HEK293T (cell line): ENCODE measurements around the gene USP49.

Experiments used
- CTCF ChIA-PET: fragments of 350-600 bp; formaldehyde crosslinking; extraction: SDS; loops from one replicate; lab custom pipeline; 2021; ENCODE audit warnings: antibody characterized with exemption, inconsistent platforms; lab: Yijun Ruan, JAX
- POLR2A ChIA-PET: fragments of 350-600 bp; formaldehyde crosslinking; extraction: SDS; loops from one replicate; lab custom pipeline; 2020; ENCODE audit warnings: antibody characterized with exemption, inconsistent platforms; lab: Yijun Ruan, JAX
- DNase-seq: peaks from one replicate; pipeline ENCODE4 v3.0.0; 2012; ENCODE audit warnings: mixed read lengths; ENCODE audit errors: extremely low spot score
- ARNT ChIP-seq: fragments of 450-650 bp; IDR thresholded peaks from 2 replicates; pipeline ENCODE4 v1.6.1; 2017; ENCODE audit warnings: mild to moderate bottlenecking
- BHLHE40 ChIP-seq: fragments of 450-650 bp; IDR thresholded peaks from 2 replicates; pipeline ENCODE4 v1.6.1; 2016; ENCODE audit warnings: mild to moderate bottlenecking, moderate library complexity, borderline replicate concordance
- CTBP1 ChIP-seq: fragments of 450-650 bp; IDR thresholded peaks from 2 replicates; pipeline ENCODE4 v1.6.1; 2016; ENCODE audit warnings: borderline replicate concordance
- ELF4 ChIP-seq: fragments of 450-650 bp; IDR thresholded peaks from 2 replicates; pipeline ENCODE4 v1.6.1; 2017; ENCODE audit warnings: antibody characterized with exemption
- FOXA1 ChIP-seq: fragments of 450-650 bp; IDR thresholded peaks from 2 replicates; pipeline ENCODE4 v1.6.1; 2016; ENCODE audit warnings: mild to moderate bottlenecking
- FOXK2 ChIP-seq: fragments of 450-650 bp; IDR thresholded peaks from 2 replicates; pipeline ENCODE4 v1.6.1; 2016; ENCODE audit warnings: mild to moderate bottlenecking
- FOXM1 ChIP-seq: fragments of 450-650 bp; IDR thresholded peaks from 2 replicates; pipeline ENCODE4 v1.6.1; 2017; ENCODE audit warnings: mild to moderate bottlenecking, borderline replicate concordance
- HDGF ChIP-seq: fragments of 450-650 bp; IDR thresholded peaks from 2 replicates; pipeline ENCODE4 v1.6.1; 2017; ENCODE audit warnings: antibody characterized with exemption, borderline replicate concordance
- L3MBTL2 ChIP-seq: fragments of 450-650 bp; conservative IDR thresholded peaks from 2 replicates; pipeline ENCODE4 v1.6.1; 2016; ENCODE audit warnings: mild to moderate bottlenecking
- LEF1 ChIP-seq: fragments of 450-650 bp; IDR thresholded peaks from 2 replicates; pipeline ENCODE4 v1.6.1; 2017; ENCODE audit warnings: mild to moderate bottlenecking, borderline replicate concordance
- NFRKB ChIP-seq: fragments of 450-650 bp; IDR thresholded peaks from 2 replicates; pipeline ENCODE4 v1.6.1; 2016; ENCODE audit warnings: mild to moderate bottlenecking, moderate library complexity
- PKNOX1 ChIP-seq: fragments of 450-650 bp; IDR thresholded peaks from 2 replicates; pipeline ENCODE4 v1.6.1; 2016
- SP1 ChIP-seq: fragments of 450-650 bp; IDR thresholded peaks from 2 replicates; pipeline ENCODE4 v1.6.1; 2017
- SUZ12 ChIP-seq: fragments of 450-650 bp; IDR thresholded peaks from 2 replicates; pipeline ENCODE4 v1.6.1; 2016; ENCODE audit warnings: mild to moderate bottlenecking
- TARDBP ChIP-seq: fragments of 450-650 bp; IDR thresholded peaks from 2 replicates; pipeline ENCODE4 v1.6.1; 2016
- ZNF384 ChIP-seq: fragments of 450-650 bp; IDR thresholded peaks from 2 replicates; pipeline ENCODE4 v1.6.1; 2016

USP49 gene

GRCh38 chr6:41799559-41799911 is 95.6 kb downstream of the USP49 start:
- TF ChIP-seq FOXA1 (no peak), PKNOX1 (no peak), BHLHE40 (no peak), TARDBP (no peak), HDGF (no peak), SP1 (no peak), ARNT (no peak), L3MBTL2 (no peak), NFRKB (no peak), SUZ12 (no peak), CTBP1 (no peak), FOXM1 (no peak)
- CTCF ChIA-PET = no interaction called here
- no peak for DNase-seq
- POLR2A ChIA-PET = no interaction called here

- TF ChIP-seq PKNOX1 (no peak), BHLHE40 (no peak), NFRKB (no peak), CTBP1 (no peak), FOXA1 (no peak), ELF4 (no peak), FOXM1 (no peak), TARDBP (no peak), ARNT (no peak), SP1 (no peak), ZNF384 (no peak), SUZ12 (no peak), L3MBTL2 (no peak), FOXK2 (no peak), HDGF (no peak), LEF1 (no peak)
- ChIA-PET POLR2A (no interaction called here), CTCF (no interaction called here)
- no peak for DNase-seq
Observed at GRCh38 chr6:41798901-41799558, 96.1 kb downstream of the USP49 start.

GRCh38 chr6:41796474-41796873 is 98.7 kb downstream of the USP49 start:
- DNase-seq = no peak
- ChIA-PET POLR2A (interaction anchor here (0.7 kb wide), 1 partner anchor 9 kb away, joined by 4 read pairs; the partner anchor contains the start of gene TOMM6), CTCF (no interaction called here)
- no peak for TF ChIP-seq CTBP1
- TF ChIP-seq FOXM1 = no peak
- no peak for TF ChIP-seq ARNT
- TF ChIP-seq LEF1 = no peak
- TF ChIP-seq ZNF384 = no peak
- no peak for TF ChIP-seq PKNOX1
- TF ChIP-seq BHLHE40 = no peak
- no peak for TF ChIP-seq NFRKB
- no peak for TF ChIP-seq ELF4
- TF ChIP-seq SP1 = no peak
- no peak for TF ChIP-seq HDGF
- no peak for TF ChIP-seq FOXA1
- no peak for TF ChIP-seq TARDBP
- TF ChIP-seq L3MBTL2 = no peak
- no peak for TF ChIP-seq FOXK2
- TF ChIP-seq SUZ12 = no peak

GRCh38 chr6:41791984-41792383 is 103.2 kb downstream of the USP49 start:
- DNase-seq = no peak
- TF ChIP-seq BHLHE40 = no peak
- TF ChIP-seq FOXK2 = no peak
- TF ChIP-seq ELF4 = no peak
- no peak for TF ChIP-seq ARNT
- no peak for TF ChIP-seq PKNOX1
- TF ChIP-seq FOXA1 = no peak
- TF ChIP-seq CTBP1 = no peak
- TF ChIP-seq TARDBP = no peak
- TF ChIP-seq NFRKB = no peak
- no peak for TF ChIP-seq SP1
- TF ChIP-seq ZNF384 = no peak
- TF ChIP-seq FOXM1 = no peak
- no peak for TF ChIP-seq L3MBTL2
- ChIA-PET POLR2A (no interaction called here), CTCF (no interaction called here)

- no peak for DNase-seq
- POLR2A ChIA-PET = no interaction called here
- no peak for TF ChIP-seq BHLHE40
- no peak for TF ChIP-seq ZNF384
- TF ChIP-seq SUZ12 = no peak
- TF ChIP-seq SP1 = no peak
- no peak for TF ChIP-seq PKNOX1
- TF ChIP-seq L3MBTL2 = no peak
- no peak for TF ChIP-seq ARNT
- TF ChIP-seq FOXM1 = no peak
- no peak for TF ChIP-seq FOXA1
- TF ChIP-seq ELF4 = no peak
- TF ChIP-seq CTBP1 = no peak
- no peak for TF ChIP-seq NFRKB
- no peak for TF ChIP-seq LEF1
- no peak for TF ChIP-seq HDGF
- TF ChIP-seq FOXK2 = no peak
- no peak for TF ChIP-seq TARDBP
- CTCF ChIA-PET = no interaction called here
Observed at GRCh38 chr6:41791305-41791704, 103.9 kb downstream of the USP49 start.
